ENCODE results near the gene LRP1B. TPM values are rescaled to one million over a fixed set of nuclear protein-coding genes. Genes with fewer than 3 reads are reported as not detected.

The LRP1B gene
- total RNA-seq, 1 experiment from 2014 or later, result 0.52 TPM

GRCh38 chr2:142128105-142128504 is 2.7 kb downstream of the LRP1B start (continued):
- no peak for TF ChIP-seq MLX (CRISPR knock-in tag; IDR thresholded peaks at IDR 0.05)
- TF ChIP-seq KAT7 (CRISPR knock-in tag; IDR thresholded peaks at IDR 0.05; ENCODE audit: borderline replicate concordance), result no peak
- TF ChIP-seq JAZF1 (CRISPR knock-in tag; IDR thresholded peaks at IDR 0.05), result no peak
- TF ChIP-seq GRHL2 (CRISPR knock-in tag; IDR thresholded peaks at IDR 0.05; ENCODE audit: insufficient replicate concordance, severe bottlenecking), result no peak

DNA sequence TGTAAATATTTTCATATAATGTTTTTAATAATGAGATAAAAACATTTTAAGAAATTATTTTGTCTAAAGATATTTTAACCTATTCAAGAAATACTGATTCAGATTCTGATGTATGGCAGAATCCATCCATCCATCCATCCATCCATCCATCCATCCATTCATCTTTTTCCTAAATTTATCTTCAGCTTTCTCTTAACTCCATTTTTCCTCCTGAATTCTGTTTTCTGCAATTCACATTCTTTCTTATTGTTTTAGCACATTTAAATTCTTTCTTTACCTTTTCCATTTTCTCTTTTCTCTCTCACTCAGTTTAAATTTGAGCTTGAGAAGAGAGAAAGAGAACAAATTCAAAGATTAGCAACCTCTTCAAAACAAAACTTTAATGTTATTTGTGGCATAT is 3.6 kb downstream of the LRP1B start:
- POLR2A ChIA-PET, result no interaction called here
- Mint-ChIP-seq H3K36me3 (no peaks in the 10 kb centered on the region), H3K4me1 (peaks cover 21% of the 10 kb centered on the region), H3K27ac (no peak overlapping the region), H3K9me3 (no peaks in the 10 kb centered on the region), H3K27me3 (ENCODE audit: low read depth) (peaks cover 43% of the 10 kb centered on the region), H3K4me3 (no peak overlapping the region)
- CTCF ChIA-PET, result no interaction called here
- TF ChIP-seq, protein P1, sequence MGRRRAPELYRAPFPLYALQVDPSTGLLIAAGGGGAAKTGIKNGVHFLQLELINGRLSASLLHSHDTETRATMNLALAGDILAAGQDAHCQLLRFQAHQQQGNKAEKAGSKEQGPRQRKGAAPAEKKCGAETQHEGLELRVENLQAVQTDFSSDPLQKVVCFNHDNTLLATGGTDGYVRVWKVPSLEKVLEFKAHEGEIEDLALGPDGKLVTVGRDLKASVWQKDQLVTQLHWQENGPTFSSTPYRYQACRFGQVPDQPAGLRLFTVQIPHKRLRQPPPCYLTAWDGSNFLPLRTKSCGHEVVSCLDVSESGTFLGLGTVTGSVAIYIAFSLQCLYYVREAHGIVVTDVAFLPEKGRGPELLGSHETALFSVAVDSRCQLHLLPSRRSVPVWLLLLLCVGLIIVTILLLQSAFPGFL (CRISPR knock-in tag; IDR thresholded peaks at IDR 0.05; ENCODE audit: borderline replicate concordance), result no peak
- TF ChIP-seq ZNF138 (CRISPR knock-in tag; conservative IDR thresholded peaks at IDR 0.05) (no peak), HMGXB4 (CRISPR knock-in tag; IDR thresholded peaks at IDR 0.05) (no peak), PRDM15 (CRISPR knock-in tag; IDR thresholded peaks at IDR 0.05) (no peak)
- TF ChIP-seq, protein P2, sequence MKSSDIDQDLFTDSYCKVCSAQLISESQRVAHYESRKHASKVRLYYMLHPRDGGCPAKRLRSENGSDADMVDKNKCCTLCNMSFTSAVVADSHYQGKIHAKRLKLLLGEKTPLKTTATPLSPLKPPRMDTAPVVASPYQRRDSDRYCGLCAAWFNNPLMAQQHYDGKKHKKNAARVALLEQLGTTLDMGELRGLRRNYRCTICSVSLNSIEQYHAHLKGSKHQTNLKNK (CRISPR knock-in tag; IDR thresholded peaks at IDR 0.05), result no peak
- no peak for ATAC-seq
- DNase-seq (ENCODE audit: low spot score), result no peak

DNA sequence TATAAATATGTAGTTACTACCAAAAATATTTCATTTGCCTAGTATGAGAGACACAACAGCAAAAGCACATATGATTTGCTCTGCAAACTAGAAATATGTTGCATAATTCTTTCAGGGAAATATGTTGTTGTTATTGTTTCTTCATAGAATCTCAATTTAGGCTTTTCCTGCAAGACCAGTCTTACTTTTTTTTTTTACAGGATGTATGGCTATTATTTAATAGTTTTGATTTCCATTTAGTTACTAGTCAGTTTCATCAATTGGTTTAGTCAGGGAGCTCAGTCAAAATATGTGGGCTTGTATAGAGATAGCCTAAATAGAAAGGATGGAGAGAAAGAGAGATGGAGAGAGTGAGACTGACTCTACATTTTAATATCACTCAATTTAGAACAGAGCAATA is 6.1 kb downstream of the LRP1B start:
- POLR2A ChIA-PET, result no interaction called here
- Mint-ChIP-seq H3K9me3 (no peaks in the 10 kb centered on the region), H3K4me1 (peaks cover 15% of the 10 kb centered on the region)
- TF ChIP-seq PRDM15 (CRISPR knock-in tag; IDR thresholded peaks at IDR 0.05) (no peak), MXD4 (CRISPR knock-in tag; IDR thresholded peaks at IDR 0.05; ENCODE audit: borderline replicate concordance) (no peak), PRRX2 (CRISPR knock-in tag; IDR thresholded peaks at IDR 0.05) (no peak), EMX1 (CRISPR knock-in tag; IDR thresholded peaks at IDR 0.05) (no peak), SMAD3 (CRISPR knock-in tag; IDR thresholded peaks at IDR 0.05; ENCODE audit: borderline replicate concordance) (no peak), CREM (CRISPR knock-in tag; IDR thresholded peaks at IDR 0.05) (no peak), ELF4 (CRISPR knock-in tag; IDR thresholded peaks at IDR 0.05; ENCODE audit: low read depth) (no peak), GABPB1 (CRISPR knock-in tag; IDR thresholded peaks at IDR 0.05) (no peak), NR2C2 (CRISPR knock-in tag; IDR thresholded peaks at IDR 0.05) (no peak), ZNF396 (CRISPR knock-in tag; IDR thresholded peaks at IDR 0.05; ENCODE audit: borderline replicate concordance) (no peak), CBFB (CRISPR knock-in tag; IDR thresholded peaks at IDR 0.05; ENCODE audit: low read depth) (no peak), NR1H2 (CRISPR knock-in tag; IDR thresholded peaks at IDR 0.05) (no peak)
- TF ChIP-seq, protein P2 (CRISPR knock-in tag; IDR thresholded peaks at IDR 0.05), result no peak

More for the DNA sequence above, 6.1 kb downstream of the LRP1B start:
- DNase-seq (ENCODE audit: low spot score) (no peak), ATAC-seq (no peak)
- CTCF ChIA-PET, result no interaction called here
- Mint-ChIP-seq H3K36me3 (no peaks in the 10 kb centered on the region), H3K27me3 (ENCODE audit: low read depth) (peaks cover 17% of the 10 kb centered on the region), H3K27ac (no peak overlapping the region), H3K4me3 (no peak overlapping the region)

Measured in WTC11 (cell line).